ENCODE measurements around the gene BRD7.

BRD7 gene

DNA sequence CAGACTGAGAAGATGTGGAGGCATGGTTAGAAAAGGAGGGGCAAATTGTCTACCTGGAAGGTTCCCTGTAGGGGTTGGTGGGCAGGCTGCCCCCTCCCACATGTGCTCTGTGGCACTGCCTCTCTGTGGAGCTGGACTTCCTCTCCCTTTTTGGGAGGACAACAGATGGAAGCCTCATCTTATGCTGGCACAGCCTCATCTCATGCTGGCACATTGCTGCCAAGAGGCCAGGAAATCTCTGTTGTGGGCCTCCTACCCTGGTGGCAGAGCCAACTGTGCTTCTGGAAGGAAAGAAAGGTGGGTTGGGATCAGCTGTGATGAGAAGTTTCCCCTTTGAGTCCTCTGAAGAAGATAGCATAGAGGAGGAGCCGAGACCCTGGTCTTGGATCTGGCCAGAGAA is 19.7 kb upstream of the BRD7 start:
- TF ChIP-seq, protein P1, sequence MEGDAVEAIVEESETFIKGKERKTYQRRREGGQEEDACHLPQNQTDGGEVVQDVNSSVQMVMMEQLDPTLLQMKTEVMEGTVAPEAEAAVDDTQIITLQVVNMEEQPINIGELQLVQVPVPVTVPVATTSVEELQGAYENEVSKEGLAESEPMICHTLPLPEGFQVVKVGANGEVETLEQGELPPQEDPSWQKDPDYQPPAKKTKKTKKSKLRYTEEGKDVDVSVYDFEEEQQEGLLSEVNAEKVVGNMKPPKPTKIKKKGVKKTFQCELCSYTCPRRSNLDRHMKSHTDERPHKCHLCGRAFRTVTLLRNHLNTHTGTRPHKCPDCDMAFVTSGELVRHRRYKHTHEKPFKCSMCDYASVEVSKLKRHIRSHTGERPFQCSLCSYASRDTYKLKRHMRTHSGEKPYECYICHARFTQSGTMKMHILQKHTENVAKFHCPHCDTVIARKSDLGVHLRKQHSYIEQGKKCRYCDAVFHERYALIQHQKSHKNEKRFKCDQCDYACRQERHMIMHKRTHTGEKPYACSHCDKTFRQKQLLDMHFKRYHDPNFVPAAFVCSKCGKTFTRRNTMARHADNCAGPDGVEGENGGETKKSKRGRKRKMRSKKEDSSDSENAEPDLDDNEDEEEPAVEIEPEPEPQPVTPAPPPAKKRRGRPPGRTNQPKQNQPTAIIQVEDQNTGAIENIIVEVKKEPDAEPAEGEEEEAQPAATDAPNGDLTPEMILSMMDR (IDR thresholded peaks at IDR 0.05; ENCODE audit: extremely low read depth, missing control alignments) = no peak
- DNase-seq (ENCODE audit: low spot score) = no peak

DNA sequence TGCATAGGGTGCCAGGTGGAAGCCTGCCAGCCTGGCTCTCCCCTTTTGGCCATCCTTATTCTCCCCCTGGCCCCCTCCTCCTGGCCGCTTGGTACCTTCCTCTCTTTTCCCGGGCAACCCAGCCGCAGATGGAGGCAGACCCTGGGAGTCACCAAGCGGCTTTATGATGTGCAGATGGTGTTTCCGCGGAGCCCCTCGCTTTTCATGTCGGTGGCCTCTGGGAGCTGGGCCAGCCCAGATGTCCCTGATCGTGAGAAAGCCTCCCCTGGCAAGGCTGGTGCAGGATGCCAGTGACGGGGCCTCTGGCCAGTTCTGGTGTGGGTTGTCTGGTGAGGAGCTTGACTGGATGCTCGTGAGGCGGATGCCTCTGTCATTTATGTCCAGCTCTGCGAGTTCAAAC is 18.0 kb upstream of the BRD7 start:
- DNase-seq (ENCODE audit: low spot score) = no peak
- TF ChIP-seq, protein P1 (IDR thresholded peaks at IDR 0.05; ENCODE audit: extremely low read depth, missing control alignments) = no peak

DNA sequence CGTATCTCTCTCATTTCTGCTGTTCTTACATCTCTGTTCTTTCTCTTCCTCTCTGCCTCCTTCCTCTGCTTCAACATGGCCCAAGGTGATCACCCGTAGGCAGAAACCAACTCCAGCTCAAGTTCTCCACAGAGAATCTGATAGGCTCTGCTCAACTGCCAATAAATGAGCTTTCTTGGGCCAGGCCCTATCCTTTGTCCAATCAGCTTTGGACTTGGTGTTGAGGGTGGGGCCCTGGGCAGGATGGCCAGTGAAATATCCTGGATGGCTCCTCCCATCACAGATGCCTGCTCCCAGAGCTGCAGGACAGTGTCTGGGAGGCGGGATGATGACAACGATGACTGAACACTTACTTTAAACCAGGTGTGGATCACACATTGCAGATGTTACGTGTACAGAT is 17.4 kb upstream of the BRD7 start:
- TF ChIP-seq, protein P1 (IDR thresholded peaks at IDR 0.05; ENCODE audit: extremely low read depth, missing control alignments) = no peak
- DNase-seq (ENCODE audit: low spot score) = no peak

DNA sequence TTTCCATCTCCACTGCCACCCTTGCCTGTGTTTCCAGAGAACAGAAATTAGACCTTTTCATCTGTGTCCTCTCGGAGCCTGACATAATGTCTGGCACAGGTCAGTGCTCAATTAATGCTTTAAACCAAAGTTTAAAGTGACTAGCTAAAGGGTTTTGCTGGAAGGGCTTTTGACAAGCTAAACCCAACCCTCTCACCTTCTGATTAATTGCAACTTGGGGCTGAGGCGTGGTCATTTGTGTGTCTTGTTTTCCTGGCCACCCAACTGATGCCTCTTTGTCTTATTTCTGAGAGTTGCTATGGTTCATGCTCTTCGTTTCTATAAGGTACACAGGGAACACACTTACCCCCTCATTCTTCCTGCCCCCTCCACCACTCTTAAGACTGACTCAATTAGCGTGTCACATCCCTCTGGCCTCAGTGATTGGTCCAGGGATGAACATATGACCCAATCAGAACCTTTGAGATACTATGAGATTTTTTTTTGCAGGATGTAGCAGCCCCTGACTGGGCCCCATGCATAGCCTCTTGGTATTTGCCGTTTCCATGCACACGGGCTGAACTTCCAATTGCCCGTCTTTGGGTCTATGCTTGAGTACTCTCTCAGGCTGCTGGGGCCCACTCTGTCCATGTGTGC is 15.8 kb upstream of the BRD7 start:
- TF ChIP-seq, protein P1 (IDR thresholded peaks at IDR 0.05; ENCODE audit: extremely low read depth, missing control alignments) = no peak

DNA sequence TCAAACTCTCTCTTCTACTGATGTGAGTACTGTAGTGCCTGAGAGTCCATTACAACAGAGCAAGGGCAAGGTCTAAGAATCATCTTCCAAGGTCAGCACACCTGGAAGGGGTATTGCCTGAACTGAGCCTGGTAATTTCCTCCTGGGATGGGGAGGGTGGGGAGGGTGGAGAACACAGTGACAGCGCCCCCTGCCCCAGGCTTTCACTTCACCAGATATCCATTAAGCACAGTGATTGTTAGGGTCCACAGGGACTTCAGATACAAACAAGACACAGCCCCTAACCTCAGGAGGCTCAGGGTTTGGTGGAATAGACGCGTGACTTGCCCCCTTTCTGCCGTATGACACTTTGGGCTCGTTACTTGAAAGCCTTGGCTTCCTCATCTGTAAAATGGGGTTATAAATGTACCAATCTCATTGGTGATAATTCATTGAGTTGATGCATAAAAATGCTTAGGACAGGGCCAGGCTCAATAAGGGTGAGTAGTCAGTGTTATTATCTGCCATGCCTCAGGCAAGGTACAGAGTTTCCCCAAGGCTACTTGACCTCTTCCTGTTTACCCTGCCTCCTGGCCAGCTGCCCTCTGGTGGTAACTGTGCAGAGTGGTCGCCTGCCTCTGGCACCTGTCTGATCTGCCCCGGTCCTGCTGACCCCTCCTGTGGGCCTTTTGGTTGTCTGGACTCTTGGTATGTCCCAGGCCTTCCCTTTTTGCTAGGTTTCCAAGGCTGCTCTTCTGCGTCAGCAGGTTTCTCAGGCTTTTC is 13.1 kb upstream of the BRD7 start:
- peak; percentile 43 for DNase-seq (ENCODE audit: low spot score)
- TF ChIP-seq, protein P1 (IDR thresholded peaks at IDR 0.05; ENCODE audit: extremely low read depth, missing control alignments) = peak; percentile 17

More for the DNA sequence above, 15.8 kb upstream of the BRD7 start:
- no peak for DNase-seq (ENCODE audit: low spot score)

DNA sequence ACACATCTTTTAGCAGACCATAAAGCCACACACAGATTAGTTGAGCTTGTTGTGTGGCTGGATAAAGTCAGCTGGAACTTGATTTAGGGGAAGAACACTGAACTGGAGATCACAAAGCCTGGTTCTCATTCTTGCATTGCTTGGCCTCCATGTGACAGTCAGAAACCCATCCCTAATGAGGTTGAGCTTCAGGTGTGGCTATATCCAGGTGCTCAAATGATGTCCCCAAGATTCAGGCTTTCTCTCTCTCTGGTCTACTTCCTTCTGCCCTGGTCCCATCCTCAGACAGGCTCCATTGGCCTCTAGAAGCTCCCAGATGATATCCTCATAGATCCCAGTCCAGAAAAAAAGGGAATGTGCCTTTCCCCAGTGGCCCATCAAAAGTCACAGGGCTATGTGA is 9.6 kb upstream of the BRD7 start:
- TF ChIP-seq, protein P1 (IDR thresholded peaks at IDR 0.05; ENCODE audit: extremely low read depth, missing control alignments) = no peak
- no peak for DNase-seq (ENCODE audit: low spot score)

DNA sequence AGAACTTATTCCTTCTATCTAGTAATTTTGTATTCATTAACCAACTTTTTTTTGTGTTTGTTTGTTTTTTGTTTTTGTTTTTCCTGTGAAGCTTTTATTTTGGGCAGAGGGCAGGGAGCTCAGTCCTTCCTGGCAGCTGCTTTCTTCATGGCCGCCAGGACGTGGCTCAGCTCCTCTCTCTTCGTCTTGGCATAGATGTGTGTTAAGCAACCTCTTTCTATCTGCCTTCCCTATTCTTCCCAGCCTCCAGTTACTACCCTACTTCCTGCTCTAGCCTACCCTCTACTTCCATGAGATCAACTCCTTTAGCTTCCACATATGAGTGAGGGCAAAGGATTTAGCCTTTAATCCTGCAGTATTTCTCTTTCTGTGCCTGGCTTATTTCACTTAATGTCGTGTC is 8.2 kb upstream of the BRD7 start:
- no peak for DNase-seq (ENCODE audit: low spot score)
- TF ChIP-seq, protein P1 (IDR thresholded peaks at IDR 0.05; ENCODE audit: extremely low read depth, missing control alignments) = no peak
